Loucy (cell line): ENCODE data around the gene CAPN7.
"Not testable (repeated sequence)": the region's sequence is repeated elsewhere in the genome, so short reads cannot be mapped to it uniquely, and the experiment has no call there.

Experiments
- EZH2phosphoT487 ChIP-seq: fragments of 200-600 bp; IDR thresholded peaks from 2 replicates; pipeline ENCODE4 v1.6.1; 2018; ENCODE audit warnings: antibody characterized with exemption, mild to moderate bottlenecking, moderate library complexity, borderline replicate concordance
- TF ChIP-seq, protein P1 (sequence below): fragments of 200-600 bp; sonication (generic); conservative IDR thresholded peaks from 2 replicates; pipeline ENCODE4 v1.5.1; 2014; ENCODE audit warnings: mild to moderate bottlenecking, antibody characterized with exemption, low read length

GRCh38 chr3:15166391-15166790, 39.7 kb upstream of the CAPN7 start:
- TF ChIP-seq, protein P1, sequence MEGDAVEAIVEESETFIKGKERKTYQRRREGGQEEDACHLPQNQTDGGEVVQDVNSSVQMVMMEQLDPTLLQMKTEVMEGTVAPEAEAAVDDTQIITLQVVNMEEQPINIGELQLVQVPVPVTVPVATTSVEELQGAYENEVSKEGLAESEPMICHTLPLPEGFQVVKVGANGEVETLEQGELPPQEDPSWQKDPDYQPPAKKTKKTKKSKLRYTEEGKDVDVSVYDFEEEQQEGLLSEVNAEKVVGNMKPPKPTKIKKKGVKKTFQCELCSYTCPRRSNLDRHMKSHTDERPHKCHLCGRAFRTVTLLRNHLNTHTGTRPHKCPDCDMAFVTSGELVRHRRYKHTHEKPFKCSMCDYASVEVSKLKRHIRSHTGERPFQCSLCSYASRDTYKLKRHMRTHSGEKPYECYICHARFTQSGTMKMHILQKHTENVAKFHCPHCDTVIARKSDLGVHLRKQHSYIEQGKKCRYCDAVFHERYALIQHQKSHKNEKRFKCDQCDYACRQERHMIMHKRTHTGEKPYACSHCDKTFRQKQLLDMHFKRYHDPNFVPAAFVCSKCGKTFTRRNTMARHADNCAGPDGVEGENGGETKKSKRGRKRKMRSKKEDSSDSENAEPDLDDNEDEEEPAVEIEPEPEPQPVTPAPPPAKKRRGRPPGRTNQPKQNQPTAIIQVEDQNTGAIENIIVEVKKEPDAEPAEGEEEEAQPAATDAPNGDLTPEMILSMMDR = not testable (repeated sequence)
- TF ChIP-seq EZH2phosphoT487 = not testable (repeated sequence)
